PC-3 (cell line): ENCODE measurements around the gene DPH2. TPM values are rescaled to one million over a fixed set of nuclear protein-coding genes. Genes with fewer than 3 reads are reported as not detected.

Source experiments
- ATAC-seq: fragments of 200-7000 bp; cut with Tn5 transposase; 2 replicates; pipeline ENCODE4 v1.9.1; 2020; ENCODE audit warnings: mild to moderate bottlenecking, moderate library complexity
- BruUV-seq: library from RNA; stranded (reverse); fragments of 400-500 nt; replicated peaks from 2 replicates; lab custom pipeline; 2021; lab: Mats Ljungman, UMichigan
- CTCF ChIA-PET: fragments of 300-600 bp; sonication (Branson Sonifier 250); formaldehyde crosslinking; loops from one replicate; lab custom pipeline; 2022; ENCODE audit warnings: antibody characterized with exemption; lab: Charles Lee
- POLR2A ChIA-PET: fragments of 300-600 bp; sonication (Branson Sonifier 250); formaldehyde crosslinking; loops from one replicate; lab custom pipeline; 2022; ENCODE audit warnings: antibody characterized with exemption; ENCODE audit not compliant: unreplicated experiment; lab: Charles Lee
- DNase-seq: peaks from one replicate; pipeline ENCODE4 v3.0.0-alpha.2; 2015
- H2AFZ ChIP-seq: fragments of 300-600 bp; sonication (generic); 2 replicates; pipeline ENCODE4 v1.6.0; 2016; ENCODE audit warnings: antibody characterized with exemption, low read length
- H3F3A ChIP-seq: fragments of 300-600 bp; sonication (generic); one replicate; pipeline ENCODE4 v1.6.0; 2017; ENCODE audit warnings: antibody characterized with exemption, low read length, control low read depth, mild to moderate bottlenecking; ENCODE audit not compliant: unreplicated experiment
- H3K27ac ChIP-seq: fragments of 300-600 bp; sonication (generic); 2 replicates; pipeline ENCODE4 v1.5.1; 2016; ENCODE audit warnings: mild to moderate bottlenecking, low read length
- H3K27me3 ChIP-seq: fragments of 300-600 bp; sonication (generic); 2 replicates; pipeline ENCODE4 v1.6.1; 2016; ENCODE audit warnings: low read length, mixed read lengths
- H3K36me3 ChIP-seq: fragments of 300-600 bp; sonication (generic); 2 replicates; pipeline ENCODE4 v1.6.1; 2016; ENCODE audit warnings: low read depth, mixed run types, low read length, mixed read lengths
- H3K4me1 ChIP-seq: fragments of 300-600 bp; sonication (generic); 2 replicates; pipeline ENCODE4 v1.5.1; 2016; ENCODE audit warnings: low read length; ENCODE audit not compliant: insufficient read depth
- H3K4me2 ChIP-seq: fragments of 300-600 bp; sonication (generic); 2 replicates; pipeline ENCODE4 v1.6.0; 2016; ENCODE audit warnings: low read length
- H3K4me3 ChIP-seq: fragments of 300-600 bp; sonication (generic); 2 replicates; pipeline ENCODE4 v1.5.1; 2016; ENCODE audit warnings: mild to moderate bottlenecking, low read length, mixed read lengths
- H3K79me2 ChIP-seq: fragments of 300-600 bp; sonication (generic); 2 replicates; pipeline ENCODE4 v1.6.1; 2017; ENCODE audit warnings: low read length, mixed read lengths
- H3K9ac ChIP-seq: fragments of 300-600 bp; sonication (generic); 2 replicates; pipeline ENCODE4 v1.6.0; 2016; ENCODE audit warnings: mild to moderate bottlenecking, low read length
- H3K9me2 ChIP-seq: fragments of 300-600 bp; sonication (generic); replicated peaks from 2 replicates; pipeline ENCODE4 v1.6.1; 2016; ENCODE audit warnings: mixed run types, low read length, mixed read lengths
- H3K9me3 ChIP-seq: fragments of 300-600 bp; sonication (generic); 2 replicates; pipeline ENCODE4 v1.6.1; 2016; ENCODE audit warnings: low read length, mixed read lengths
- H4K20me1 ChIP-seq: fragments of 300-600 bp; sonication (generic); 2 replicates; pipeline ENCODE4 v1.6.1; 2016; ENCODE audit warnings: low read length, mixed read lengths
- CTCF ChIP-seq: fragments of 300-600 bp; sonication (generic); conservative IDR thresholded peaks from 2 replicates; pipeline ENCODE4 v1.5.1; 2017; ENCODE audit warnings: antibody characterized with exemption, low read depth, mild to moderate bottlenecking, low read length
- EZH2 ChIP-seq: fragments of 300-600 bp; sonication (generic); IDR thresholded peaks from one replicate; pipeline ENCODE4 v1.6.1; 2017; ENCODE audit warnings: antibody characterized with exemption, mild to moderate bottlenecking, low read length; ENCODE audit not compliant: unreplicated experiment
- EZH2phosphoT487 ChIP-seq: fragments of 300-600 bp; sonication (generic); IDR thresholded peaks from 2 replicates; pipeline ENCODE4 v1.6.1; 2018; ENCODE audit warnings: mild to moderate bottlenecking, antibody characterized with exemption, low read length, borderline replicate concordance
- intact Hi-C: fragments of 100-400 bp; cut with micrococcal nuclease; formaldehyde crosslinking; loops from 2 replicates; pipeline ENCODE4 v1.9.0; 2023
- total RNA-seq: library from RNA; depleted of rRNA; stranded (reverse); fragments of >200 nt; gene quantifications from 2 replicates; pipeline ENCODE4 v1.2.3, GENCODE V29; 2014

DPH2 gene
- total RNA-seq, 1 experiment from 2014 or later, result 46.3 TPM

GRCh38 chr1:43982808-43983207 is 13.0 kb downstream of the DPH2 start:
- CTCF ChIA-PET, result no interaction called here
- no peak overlapping the region for H3K27ac ChIP-seq
- no peaks in the 10 kb centered on the region for H3K27me3 ChIP-seq
- H3K4me2 ChIP-seq, result no peak overlapping the region
- no peaks in the 10 kb centered on the region for H3F3A ChIP-seq
- 0 out of 2 replicates have a peak, but pooled peaks cover 1% of the 10 kb centered on the region for H4K20me1 ChIP-seq
- TF ChIP-seq EZH2phosphoT487, result no peak
- no peak for TF ChIP-seq CTCF
- TF ChIP-seq EZH2, result no peak
- DNase-seq, result no peak
- no peak overlapping the region for H3K9ac ChIP-seq
- no peak for ATAC-seq
- H3K4me3 ChIP-seq, result no peak overlapping the region
- H3K9me3 ChIP-seq, result no peaks in the 10 kb centered on the region
- peaks cover 26% of the 10 kb centered on the region for H3K4me1 ChIP-seq
- POLR2A ChIA-PET, result no interaction called here
- H3K79me2 ChIP-seq, result peaks cover 53% of the 10 kb centered on the region
- H2AFZ ChIP-seq, result no peak overlapping the region
- no peaks in the 10 kb centered on the region for H3K9me2 ChIP-seq
- BruUV-seq, result no TSS peak
- peaks cover 10% of the 10 kb centered on the region; the same call in 1 of the 2 replicates for H3K36me3 ChIP-seq
- intact Hi-C loops, result no loop called here

- no peaks in the 10 kb centered on the region for H3K27me3 ChIP-seq
- H3K9me2 ChIP-seq, result no peaks in the 10 kb centered on the region
- ChIA-PET CTCF (no interaction called here), POLR2A (no interaction called here)
- H3K4me3 ChIP-seq, result no peak overlapping the region
- intact Hi-C loops, result no loop called here
- H3K4me1 ChIP-seq, result peaks cover 20% of the 10 kb centered on the region
- H2AFZ ChIP-seq, result no peak overlapping the region
- DNase-seq (no peak), ATAC-seq (no peak)
- H3K27ac ChIP-seq, result no peak overlapping the region
- no peaks in the 10 kb centered on the region for H4K20me1 ChIP-seq
- H3F3A ChIP-seq, result no peaks in the 10 kb centered on the region
- no peak overlapping the region for H3K4me2 ChIP-seq
- TF ChIP-seq EZH2phosphoT487, result no peak
- TF ChIP-seq CTCF, result no peak
- TF ChIP-seq EZH2, result no peak
- peaks cover 48% of the 10 kb centered on the region for H3K79me2 ChIP-seq
- H3K9me3 ChIP-seq, result no peaks in the 10 kb centered on the region
- BruUV-seq, result no TSS peak
- H3K36me3 ChIP-seq, result peaks cover 9% of the 10 kb centered on the region; the same call in 1 of the 2 replicates
- no peak overlapping the region for H3K9ac ChIP-seq
Observed at GRCh38 chr1:43983253-43983899, 13.6 kb downstream of the DPH2 start.

- no peak overlapping the region for H2AFZ ChIP-seq
- H3K9me2 ChIP-seq, result no peaks in the 10 kb centered on the region
- ChIA-PET POLR2A (no interaction called here), CTCF (no interaction called here)
- peaks cover 13% of the 10 kb centered on the region for H3K4me1 ChIP-seq
- H3K4me3 ChIP-seq, result no peak overlapping the region
- DNase-seq (no peak), ATAC-seq (no peak)
- no TSS peak for BruUV-seq
- no peaks in the 10 kb centered on the region for H4K20me1 ChIP-seq
- H3K4me2 ChIP-seq, result no peak overlapping the region
- peaks cover 9% of the 10 kb centered on the region; the same call in 1 of the 2 replicates for H3K36me3 ChIP-seq
- no peaks in the 10 kb centered on the region for H3K9me3 ChIP-seq
- no peak for TF ChIP-seq CTCF
- no peak for TF ChIP-seq EZH2phosphoT487
- no peak for TF ChIP-seq EZH2
- H3K27ac ChIP-seq, result no peak overlapping the region
- H3K79me2 ChIP-seq, result peaks cover 37% of the 10 kb centered on the region
- intact Hi-C loops, result no loop called here
- no peaks in the 10 kb centered on the region for H3K27me3 ChIP-seq
- no peaks in the 10 kb centered on the region for H3F3A ChIP-seq
- no peak overlapping the region for H3K9ac ChIP-seq
Observed at GRCh38 chr1:43984855-43985254, 15.0 kb downstream of the DPH2 start.
